ENCODE results near the gene GNAI2.
"Not testable (repeated sequence)": the region's sequence is repeated elsewhere in the genome, so short reads cannot be mapped to it uniquely, and the experiment has no call there.

The GNAI2 gene

DNA sequence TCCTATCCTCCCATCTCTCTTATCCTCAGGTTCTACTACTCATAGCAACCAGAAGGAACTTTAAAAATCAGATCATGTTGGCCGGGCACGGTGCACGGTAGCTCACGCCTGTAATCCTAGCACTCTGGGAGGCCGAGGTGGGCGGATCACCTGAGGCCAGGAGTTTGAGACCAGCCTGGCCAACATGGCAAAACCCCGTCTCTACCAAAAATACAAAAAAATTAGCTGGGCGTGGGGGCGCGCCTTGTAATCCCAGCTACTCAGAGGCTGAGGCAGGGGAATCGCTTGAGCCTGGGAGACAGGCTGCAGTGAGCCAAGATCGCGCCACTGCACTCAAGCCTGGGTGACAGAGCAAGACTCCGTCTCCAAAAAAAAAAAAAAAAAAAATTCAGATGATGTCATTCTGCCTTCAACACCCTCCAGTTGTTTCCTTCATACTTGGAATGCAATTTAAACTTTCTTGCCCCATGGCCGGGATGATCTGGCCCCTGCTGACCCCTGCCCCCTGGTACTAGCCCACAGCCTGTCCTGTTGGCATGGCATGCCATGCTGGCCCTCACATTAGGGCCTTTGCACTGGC lies 7.7 kb upstream of the GNAI2 start:
- DNase-seq: not testable (repeated sequence)

DNA sequence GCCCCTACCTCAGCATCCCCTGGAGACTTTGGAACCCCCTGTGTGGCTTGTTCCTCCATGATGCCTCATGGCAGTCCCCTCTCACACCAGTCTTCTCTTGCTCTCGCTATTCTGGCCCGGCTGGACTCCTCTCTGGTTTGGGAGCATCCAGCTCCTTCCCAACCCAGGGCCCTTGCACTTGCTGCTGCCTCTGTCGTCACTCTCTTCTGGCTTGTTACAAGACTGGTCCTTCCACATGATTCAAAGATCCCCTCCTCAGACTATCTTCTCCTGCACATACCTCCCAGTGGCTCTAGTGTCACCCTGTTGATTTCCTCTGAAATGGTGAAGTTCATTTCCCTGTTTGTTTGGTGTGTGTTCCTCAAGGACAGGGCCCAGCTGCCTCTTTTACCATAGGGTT lies 6.5 kb upstream of the GNAI2 start:
- DNase-seq: no peak

DNA sequence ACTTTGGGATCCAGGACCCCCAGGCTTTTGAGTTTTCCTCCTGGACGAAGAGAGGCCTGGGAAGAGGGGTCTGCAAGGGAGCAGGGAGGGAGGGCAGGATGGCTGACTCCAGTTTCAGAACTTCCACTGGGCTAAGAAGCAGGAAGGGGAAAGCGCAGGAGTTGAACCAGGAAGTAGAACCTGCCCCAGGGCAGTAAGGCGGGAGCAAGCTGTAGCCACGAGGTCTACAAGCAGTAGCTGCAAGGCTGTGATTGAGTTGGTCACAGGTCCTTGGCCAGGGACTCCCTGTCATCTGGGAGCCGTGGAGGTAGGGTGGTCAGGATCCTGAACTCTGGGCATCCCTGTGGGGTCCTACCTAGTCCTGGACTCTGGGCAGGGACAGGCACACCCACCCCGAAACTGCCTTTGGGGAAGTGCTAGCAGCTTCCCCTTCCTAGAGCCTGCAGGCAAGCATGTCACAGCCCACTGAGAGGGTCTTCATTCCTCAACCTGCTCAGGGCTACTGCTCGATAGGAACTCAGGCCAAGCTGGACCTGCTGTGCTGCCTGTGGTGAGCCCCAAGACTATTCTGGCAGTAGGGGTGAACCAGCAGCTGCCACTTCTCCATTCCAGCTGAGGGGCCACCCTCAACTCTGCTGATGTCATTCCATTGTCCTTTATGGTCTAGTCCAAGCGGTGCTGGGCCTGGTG lies 5.8 kb upstream of the GNAI2 start:
- DNase-seq: no peak

DNA sequence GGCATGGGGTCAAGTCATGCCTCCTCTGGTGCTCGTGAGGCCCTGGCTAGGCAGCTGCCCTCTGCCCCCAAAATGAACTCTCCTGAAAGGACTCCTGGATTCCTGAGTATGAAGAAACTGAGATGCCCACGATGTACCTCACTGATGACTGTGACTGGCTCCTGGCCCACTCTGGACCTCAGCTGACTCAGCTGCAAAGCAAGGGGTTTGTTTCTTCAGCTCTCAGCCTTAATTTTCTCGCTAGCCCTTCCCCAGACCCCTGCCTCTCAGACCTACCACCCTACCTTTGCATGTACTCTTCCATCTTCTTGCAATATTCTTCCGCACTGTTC lies 5.2 kb upstream of the GNAI2 start:
- DNase-seq: no peak

DNA sequence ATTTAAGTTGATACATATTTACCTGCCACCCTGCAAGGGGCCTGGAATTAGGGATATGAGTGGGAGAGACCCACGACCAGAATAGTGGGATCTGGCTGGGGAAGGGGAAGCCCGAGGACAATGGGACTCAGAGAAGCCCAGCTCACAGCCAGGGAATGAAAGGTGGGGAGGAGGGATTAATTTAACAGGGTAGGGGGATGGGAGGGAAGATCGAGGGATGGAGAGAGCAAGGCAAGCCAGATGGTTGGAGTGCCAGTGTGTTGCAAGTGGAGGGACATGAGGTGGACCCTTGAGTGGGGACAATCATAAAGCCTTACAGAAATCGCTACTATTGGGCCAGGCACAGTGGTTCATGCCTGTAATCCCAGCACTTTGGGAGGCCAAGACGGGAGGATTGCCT lies 4.4 kb upstream of the GNAI2 start:
- no peak for DNase-seq

DNA sequence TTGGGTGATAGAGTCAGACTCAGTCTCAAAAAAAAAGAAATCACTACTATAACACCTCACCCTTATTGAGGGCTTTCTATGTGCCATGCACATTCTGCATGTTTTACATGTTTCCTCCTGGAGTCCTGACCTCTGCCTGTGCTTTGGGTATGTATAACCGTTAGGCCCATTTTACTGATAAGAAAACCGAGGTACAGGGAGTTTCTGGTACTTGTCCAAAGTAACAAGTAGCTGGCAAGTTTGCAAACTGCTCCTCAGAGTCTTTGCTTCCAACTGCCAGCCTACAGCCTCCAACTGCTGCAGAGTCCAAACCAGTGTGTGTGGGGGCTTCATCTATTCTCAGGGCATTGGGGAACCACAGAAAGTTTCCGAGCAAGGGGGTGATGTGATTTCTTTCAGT lies 3.7 kb upstream of the GNAI2 start:
- no peak for DNase-seq

DNA sequence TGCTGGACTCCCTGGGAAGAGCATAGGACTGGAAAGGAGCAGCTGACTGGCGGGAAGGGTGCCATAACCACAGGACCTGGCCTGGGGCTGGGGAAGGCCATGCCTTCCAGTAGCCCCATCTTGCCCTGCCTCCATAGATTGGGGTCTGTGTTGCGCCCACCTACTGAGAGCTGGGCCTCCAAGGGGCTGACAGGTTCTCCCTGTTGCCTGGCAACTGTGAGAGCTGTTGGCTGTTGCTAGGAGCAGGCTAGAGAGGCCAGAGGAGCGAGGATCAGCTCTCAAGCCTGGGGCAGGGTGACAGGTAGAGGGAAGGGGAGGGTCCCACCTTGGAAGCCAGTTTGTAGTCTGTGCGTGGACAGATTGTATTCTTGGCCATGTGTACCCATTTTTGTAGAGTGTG lies 2.8 kb upstream of the GNAI2 start:
- DNase-seq: no peak

DNA sequence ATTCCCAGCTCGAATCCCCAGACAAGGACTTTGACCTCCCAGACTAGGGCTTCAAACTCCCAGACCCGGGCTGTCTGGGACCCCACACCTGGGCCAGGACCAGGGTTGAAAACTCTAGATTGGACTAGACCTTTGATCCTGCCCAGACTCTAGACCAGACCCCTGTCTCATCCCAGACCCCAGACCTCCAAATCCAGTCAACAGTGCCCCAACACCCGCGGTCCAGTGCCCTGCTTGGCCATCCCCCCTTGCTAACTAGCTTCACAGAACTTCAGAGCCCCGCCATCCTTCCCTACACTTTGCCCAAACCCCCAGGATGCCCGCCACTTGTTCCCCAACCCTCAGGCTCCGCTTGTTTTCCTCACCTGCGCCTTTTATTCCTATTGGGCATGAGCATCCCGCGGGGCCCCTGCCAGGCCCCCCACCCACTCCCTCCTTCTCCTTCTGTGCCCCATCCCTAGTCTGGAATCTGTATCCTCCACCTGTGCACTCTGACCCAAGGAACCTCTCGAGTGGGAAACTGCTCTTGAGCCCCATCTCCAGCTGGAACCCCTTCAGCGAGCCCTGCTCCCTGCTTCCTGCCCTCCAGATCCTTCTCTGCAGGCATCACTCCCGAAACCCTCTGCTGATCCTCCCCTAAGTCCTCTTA lies 604 bp downstream of the GNAI2 start:
- DNase-seq: no peak

DNA sequence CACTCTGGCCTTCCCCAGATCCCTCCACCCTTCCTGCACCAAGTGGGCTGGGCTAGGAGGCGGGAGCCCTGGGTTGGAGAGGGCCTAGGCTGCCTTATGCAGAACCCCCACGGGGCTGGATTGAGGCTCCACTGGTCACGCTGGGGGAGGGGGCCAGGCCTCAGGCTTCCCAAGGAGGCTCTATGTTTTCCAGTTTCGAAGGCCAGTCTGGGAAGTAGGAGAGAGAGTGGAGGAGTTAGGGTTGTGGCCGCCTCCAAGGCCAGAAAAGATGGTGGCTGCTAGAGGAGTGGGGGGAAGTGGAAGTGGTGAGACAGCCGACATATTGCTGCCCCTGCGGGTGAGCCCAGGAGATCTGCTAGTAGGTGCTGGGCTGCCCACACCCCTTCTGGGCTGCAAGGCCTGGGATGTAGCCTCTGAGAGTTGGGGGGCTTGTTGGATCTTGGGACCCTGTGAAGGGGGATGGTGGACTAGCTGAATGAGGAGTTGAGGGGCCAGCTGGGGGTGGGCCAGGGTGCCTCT lies 1.2 kb downstream of the GNAI2 start:
- no peak for DNase-seq

DNA sequence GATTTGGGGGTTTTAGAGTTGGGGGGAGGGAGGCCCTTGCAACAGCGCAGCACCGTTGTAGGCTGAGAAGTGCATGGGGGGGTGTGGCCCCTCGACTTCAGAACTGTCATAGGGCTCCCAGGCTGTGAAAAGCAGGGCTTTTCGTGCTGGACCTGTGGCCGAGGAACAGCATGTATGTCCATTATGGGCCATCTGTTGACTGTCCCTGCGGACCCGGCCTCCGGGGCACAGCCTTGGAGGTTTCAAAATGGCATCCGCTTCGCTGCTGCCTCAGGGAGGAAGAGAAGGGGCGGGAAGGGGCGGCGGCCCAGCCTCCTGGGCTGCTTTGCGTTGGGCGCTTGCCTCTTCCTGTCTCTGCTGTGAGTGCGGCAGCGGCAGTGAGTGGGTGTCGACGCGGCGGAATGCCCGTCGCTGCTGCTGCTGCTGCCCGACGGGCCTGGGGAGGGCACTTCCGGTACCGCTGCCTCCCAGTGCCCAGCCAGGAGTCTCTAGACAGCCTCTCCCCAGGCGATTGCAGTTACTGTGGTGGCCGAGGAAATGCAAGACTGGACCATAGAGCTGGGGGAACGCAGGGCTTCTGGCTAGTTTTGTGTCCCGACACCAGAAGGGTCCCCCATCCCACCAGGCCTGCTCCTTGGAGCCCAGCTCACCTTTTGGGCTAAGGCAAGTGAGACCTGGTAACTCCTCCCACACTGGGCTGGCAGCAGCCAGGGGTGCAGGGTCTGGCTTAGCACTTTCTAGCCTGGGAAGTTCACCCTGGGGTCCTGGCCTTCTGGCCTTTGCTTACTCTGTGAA lies 1.9 kb downstream of the GNAI2 start:
- peak; percentile 15 for DNase-seq

DNA sequence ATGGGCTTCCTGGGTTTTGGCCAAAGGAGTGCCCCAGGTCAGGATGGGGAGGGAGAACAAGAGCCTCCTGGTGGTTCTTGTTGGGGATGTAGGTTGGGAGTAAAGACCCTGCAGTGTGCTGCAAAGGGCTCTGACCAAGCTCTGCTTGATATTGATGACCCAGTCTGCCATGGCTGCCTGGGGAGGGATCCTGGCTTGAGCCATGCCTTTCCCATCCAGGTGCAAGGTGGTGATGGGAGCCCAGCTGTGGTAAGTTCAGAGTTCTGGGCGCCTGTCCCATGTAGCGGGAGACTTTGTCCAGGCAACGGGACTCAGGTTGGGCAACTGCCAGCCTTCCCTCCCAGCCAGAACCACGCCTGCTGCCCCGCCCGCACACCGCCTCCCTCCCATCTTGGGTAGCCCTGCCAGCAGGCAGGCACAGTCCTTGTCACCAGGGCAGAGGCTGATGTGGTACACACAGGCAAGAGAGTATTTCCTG lies 2.6 kb downstream of the GNAI2 start:
- no peak for DNase-seq

DNA sequence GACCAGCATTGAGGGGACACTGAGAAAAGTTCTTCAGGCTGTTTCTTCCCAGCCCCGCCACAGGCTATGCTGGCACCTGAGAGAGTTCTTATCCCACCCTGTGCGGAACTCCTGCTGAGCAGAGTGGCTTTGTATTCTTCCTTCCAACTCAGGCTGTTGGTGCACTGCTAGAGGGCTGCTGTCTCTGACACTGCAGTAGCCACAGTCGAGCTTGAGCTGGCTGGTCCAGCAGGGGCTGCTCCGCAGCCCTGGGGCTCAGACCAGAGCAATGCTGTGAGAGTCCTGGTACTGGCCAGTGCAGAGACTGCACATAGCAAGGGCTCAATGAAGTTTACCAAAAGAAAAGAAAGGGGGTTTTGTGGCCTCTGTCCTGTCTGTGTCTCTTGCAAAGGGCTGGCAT lies 3.6 kb downstream of the GNAI2 start:
- DNase-seq: no peak

DNA sequence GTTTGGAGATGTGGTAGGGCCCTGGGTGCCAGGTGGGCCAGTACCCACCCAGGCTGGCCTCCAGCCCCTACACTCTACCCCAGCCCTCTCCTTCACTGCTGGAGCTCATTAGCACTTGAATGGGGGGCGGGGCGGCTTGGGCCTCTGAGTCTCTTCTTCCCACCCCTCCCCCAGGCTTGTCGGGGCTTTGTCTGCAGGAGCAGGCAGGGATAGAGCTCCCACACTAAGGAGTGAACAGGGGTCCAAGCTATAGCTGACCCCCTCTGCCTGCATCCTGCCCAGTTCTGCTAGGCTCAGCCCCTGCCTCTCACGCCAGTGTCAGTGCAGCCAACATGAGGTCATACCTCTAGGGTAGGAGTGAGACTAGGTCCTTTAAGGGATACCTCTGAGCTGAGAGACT lies 5.2 kb downstream of the GNAI2 start:
- no peak for DNase-seq

DNA sequence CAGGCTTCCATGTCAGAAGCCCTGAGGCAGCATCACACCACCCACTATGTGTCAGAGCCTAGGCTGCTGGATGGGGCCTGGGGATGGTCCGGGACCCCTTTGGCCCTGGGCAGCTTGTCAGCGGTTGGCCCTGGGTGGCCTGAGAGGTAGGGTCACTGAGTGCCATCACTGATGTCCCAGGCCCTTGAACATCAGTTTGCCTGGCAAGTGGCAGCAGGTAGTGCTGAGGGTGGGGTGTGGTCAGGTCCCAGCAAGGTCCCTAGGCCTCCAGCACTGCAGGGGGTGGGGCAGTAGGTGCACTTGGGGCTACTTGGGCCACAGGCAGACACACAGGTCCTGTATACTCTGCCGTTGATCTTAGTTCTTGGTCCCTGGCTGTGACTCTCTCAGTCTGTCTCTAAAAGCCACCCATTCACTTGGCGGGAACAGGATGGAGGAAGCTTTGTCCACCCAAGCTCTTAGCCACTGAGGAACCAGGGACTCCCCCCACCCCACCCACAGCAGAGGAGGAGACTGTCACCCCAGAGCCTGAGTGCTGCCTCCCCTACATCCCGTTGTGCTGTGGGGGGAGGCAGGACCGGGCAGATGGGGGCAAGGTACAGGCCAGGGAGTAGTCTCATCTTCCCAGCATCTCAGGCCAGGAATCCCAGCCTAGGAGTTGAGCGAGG lies 5.8 kb downstream of the GNAI2 start:
- DNase-seq: no peak

DNA sequence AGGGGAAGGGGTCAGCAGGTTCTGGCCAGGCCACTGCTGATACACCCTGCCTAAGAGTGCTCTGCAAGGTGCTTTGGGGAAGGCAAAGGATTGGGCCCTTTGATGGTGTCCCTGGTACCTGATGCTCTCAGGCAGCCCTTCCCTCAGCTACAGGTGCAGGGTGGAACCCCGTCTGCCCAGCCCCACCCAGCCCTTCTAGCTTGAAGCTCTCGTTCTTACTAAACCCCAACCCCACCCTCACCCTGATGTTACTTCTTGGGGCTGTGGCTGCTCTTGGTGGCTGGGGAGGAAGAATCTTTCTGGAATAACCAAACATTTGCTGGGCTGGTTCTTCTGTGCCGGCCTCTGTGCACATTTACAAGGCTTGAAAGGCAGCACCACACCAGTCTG lies 6.4 kb downstream of the GNAI2 start:
- DNase-seq: no peak

DNA sequence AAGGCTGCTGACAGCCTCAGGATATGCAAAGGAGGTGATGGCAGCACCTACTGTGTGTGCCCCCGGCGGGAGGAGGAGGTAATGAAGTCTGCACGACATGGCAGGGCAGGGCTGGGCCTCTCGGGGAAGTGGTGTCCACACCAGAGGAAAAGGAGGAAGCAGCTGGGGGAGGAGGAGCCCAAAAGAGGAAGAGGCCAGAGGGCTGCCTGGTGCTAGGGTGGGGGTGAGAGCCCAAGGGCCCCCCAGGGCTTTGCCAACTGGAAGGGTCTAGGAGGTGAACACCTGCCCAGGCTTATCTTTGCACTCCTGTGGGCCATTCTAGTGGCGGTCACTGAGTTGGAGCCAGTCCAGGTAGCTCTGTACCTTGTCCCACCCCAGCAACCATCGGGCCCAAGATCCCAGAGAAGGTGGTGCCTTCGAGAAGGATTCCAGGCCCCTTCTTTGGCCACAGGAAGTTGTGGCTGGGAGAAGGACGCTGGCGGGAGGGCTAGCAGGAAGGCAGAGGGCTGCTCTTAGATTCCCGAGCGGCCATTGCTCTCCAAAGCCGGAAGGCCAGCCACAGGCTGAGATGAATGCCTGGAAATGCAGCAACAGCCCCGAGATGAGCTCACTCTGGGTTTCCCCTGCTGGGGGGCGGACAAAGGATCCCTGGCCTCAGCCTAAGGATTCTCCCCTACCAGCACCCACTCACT lies 7.0 kb downstream of the GNAI2 start:
- no peak for DNase-seq

DNA sequence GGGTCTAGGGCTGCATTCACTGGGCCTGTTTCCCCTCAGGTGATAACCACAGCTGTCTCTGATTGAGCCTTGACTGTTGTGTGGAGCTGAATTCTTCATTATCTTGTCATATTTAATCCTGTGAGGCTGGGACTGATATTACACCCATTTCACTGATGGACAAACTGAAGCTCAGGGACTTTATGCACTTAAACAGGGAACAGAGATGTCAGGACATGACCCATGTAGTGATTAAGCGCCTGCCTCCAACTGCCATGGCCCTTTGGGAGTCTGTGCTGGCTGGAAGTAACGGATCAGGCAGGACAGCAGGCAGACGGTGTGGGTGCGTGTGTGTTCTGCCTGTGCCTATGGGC lies 7.5 kb downstream of the GNAI2 start:
- no peak for DNase-seq

DNA sequence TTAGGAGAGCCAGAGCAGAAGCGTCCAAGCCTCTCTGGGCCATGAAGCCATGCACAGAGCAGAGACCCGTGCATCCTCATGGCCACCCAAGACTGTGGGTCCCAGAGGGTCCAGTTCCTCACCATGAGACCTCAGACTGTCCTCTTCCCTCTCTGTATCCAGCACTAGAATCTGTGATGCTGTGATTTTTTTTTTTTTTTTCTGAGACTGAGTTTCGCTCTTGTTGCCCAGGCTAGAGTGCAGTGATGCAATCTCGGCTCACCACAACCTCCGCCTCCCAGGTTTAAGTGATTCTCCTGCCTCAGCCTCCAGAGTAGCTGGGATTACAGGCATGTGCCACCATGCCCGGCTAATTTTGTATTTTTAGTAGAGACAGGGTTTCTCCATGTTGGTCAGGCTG lies 8.8 kb downstream of the GNAI2 start:
- not testable (repeated sequence) for DNase-seq

DNA sequence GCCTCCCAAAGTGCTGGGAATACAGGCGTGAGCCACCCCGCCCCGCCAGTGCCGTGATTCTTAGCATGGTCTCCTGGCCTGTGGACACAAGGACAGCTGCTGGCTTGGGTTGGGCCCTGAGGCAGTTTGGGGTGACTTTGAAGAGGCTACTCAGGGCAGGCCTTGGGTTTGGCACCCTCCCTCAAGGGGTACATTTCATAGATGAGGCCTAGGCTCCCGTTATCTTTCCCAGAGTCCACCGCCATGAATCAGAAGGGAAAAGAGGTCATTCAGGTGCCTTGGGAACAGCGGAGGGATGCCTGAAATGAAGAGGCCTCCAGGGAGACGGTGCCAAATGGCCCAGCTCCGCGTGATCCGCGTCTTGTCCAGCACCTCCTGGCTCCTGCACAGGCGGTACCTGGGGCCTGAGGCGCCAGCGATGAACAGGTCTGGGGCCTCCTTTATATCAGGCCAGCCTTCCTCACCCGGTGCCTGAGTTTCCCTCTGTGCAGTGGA lies 9.3 kb downstream of the GNAI2 start:
- DNase-seq: no peak

DNA sequence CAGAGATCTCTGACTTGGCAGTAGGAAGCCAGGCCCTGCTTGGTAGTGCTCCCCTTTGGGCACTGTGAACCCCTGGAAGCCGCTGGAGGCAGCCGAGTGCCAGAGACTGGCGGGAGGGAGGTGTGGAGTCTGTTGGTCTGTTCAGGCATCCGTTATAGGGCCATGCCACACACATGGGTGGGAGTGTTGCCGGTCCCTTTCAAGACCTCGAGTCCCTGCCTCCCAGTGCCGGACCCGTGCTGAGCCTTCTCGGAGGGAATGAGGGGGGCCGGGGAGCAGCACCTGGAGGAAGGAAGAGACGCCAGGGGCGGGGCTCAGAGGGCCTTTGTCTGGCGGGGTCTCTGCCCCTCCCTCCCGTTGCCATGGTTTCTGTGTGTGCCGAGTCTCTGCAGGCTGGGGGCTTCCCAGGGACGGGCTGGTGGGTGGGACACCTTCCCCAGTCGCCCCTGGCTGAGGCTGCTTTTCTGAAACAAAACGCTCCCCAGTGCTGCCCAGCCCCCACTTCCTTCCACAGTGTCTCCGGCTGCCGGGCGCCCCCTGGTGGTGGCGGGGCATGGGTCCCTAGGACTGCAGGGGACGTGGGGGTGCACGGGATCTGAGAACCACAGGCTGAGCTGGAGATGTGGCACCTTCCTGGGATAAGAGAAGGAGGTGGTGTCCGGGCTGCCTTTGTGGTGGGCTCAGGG lies 10.0 kb downstream of the GNAI2 start:
- DNase-seq: peak; percentile 56

DNA sequence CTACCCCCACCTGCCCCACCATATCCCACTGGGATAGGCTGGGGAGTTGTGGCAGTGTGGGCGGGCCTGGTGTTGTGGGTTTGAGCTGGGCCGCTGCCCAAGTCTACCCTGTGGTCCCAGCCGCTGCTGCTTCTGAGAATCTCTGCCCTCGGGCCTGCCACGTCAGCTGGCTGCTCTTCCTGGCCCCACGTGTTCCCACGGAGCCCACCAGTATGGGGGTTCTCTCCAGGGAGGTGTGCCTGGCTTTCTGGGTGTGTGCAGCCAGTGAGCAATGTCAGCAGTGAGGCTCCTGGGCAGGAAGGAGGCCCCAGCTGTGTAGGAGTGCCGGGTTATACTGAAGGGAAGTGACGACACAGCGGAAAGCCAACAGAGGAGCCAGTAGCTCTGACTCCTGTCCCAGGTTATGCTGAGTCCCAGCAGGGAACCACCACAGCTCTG lies 10.5 kb downstream of the GNAI2 start:
- DNase-seq: no peak

DNA sequence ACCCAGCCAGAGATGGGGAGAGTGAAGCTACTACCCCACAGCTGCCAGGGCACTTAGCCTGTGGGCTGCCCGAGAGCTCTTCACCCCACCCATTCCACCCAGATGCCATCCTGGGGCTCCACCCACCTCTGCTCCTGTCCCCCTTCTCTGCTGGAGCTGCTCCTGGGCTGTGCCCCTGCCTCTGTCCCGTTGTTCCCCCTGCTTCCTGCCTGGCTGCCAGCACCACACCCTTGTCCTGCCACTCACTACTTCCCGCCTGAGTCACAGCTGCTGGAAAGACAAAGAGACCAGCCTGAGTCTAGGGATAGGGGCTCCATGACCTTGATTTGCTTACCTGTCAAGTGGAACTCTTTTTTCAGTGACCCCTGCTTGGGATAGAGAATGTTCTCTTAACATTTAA lies 12.4 kb downstream of the GNAI2 start:
- no peak for DNase-seq

All from DMS79 (cell line).